HCT116 (cell line): ENCODE results near the gene CFAP54. TPM values are rescaled to one million over a fixed set of nuclear protein-coding genes. Genes with fewer than 3 reads are reported as not detected.

Source experiments
- ATAC-seq: fragments of 200-7000 bp; cut with Tn5 transposase; 2 replicates; pipeline ENCODE4 v1.9.1; 2020; ENCODE audit warnings: mild to moderate bottlenecking, moderate library complexity
- BruUV-seq: library from RNA; stranded (reverse); fragments of 400-500 nt; replicated peaks from 2 replicates; lab custom pipeline; 2021; lab: Mats Ljungman, UMichigan
- CTCF ChIA-PET: fragments of 300-600 bp; sonication (Branson Sonifier 250); formaldehyde crosslinking; loops from one replicate; lab custom pipeline; 2021; ENCODE audit warnings: antibody characterized with exemption; lab: Charles Lee
- POLR2A ChIA-PET: fragments of 300-600, 350-600 bp; sonication (Branson Sonifier 250); formaldehyde crosslinking; loops from one replicate; lab custom pipeline; 2021; ENCODE audit warnings: antibody characterized with exemption; lab: Charles Lee
- RAD21 ChIA-PET, 2 experiments: fragments of 300-600 bp; sonication (Branson Sonifier 250); formaldehyde crosslinking; loops; one replicate each; lab custom pipeline; 2023; ENCODE audit warnings: low total read pairs in 2 of 2; ENCODE audit not compliant: uncharacterized antibody in 2 of 2, unreplicated experiment in 2 of 2, low non-redundant PET in 1 of 2; lab: Charles Lee
- DNase-seq: peaks from one replicate; pipeline ENCODE4 v3.0.0-alpha.2; 2010; ENCODE audit warnings: low read depth, low spot score
- H2AFZ ChIP-seq: fragments of 200-600 bp; shearing (Covaris generic), sonication (generic); 2 replicates; pipeline ENCODE4 v1.6.1; 2017; ENCODE audit warnings: low read depth, mixed run types, mixed read lengths, antibody characterized with exemption, low read length; ENCODE audit not compliant: poor library complexity, severe bottlenecking
- H3K27ac ChIP-seq: 2 replicates; pipeline ENCODE4 v1.5.1; 2012; ENCODE audit warnings: low read depth, low read length
- H3K27me3 ChIP-seq: fragments of 200-600 bp; sonication (generic); 2 replicates; pipeline ENCODE4 v1.6.1; 2016; ENCODE audit warnings: mixed run types, low read length, mixed read lengths; ENCODE audit not compliant: insufficient read depth
- H3K36me3 ChIP-seq, 2 experiments: fragments of 200-500 bp in 1 of 2; fragments of 200-600 bp in 1 of 2; sonication (Bioruptor generic) in 1 of 2; sonication (generic) in 1 of 2; 2 replicates each; pipeline versions ENCODE4 v1.5.1 to v1.6.1; 2014 to 2016; ENCODE audit warnings: low read length in 2 of 2, inconsistent platforms in 1 of 2, mixed read lengths in 1 of 2, mixed run types in 1 of 2; ENCODE audit not compliant: insufficient read depth in 2 of 2, control insufficient read depth in 1 of 2
- H3K4me1 ChIP-seq, 2 experiments: fragments of 200-600 bp in 1 of 2; sonication (generic) in 1 of 2; 2 replicates each; pipeline versions ENCODE4 v1.5.1 to v1.6.1; 2012 to 2017; ENCODE audit warnings: low read length in 2 of 2, inconsistent platforms in 1 of 2, mild to moderate bottlenecking in 1 of 2, mixed read lengths in 1 of 2, mixed run types in 1 of 2, moderate library complexity in 1 of 2; ENCODE audit not compliant: insufficient read depth in 2 of 2, control insufficient read depth in 1 of 2
- H3K4me2 ChIP-seq: fragments of 200-600 bp; sonication (generic); 2 replicates; pipeline ENCODE4 v1.6.1; 2017; ENCODE audit warnings: mixed run types, low read length, mixed read lengths
- H3K4me3 ChIP-seq, 2 experiments: fragments of 200-600 bp in 1 of 2; sonication (generic) in 1 of 2; replicated peaks in 1 of 2; 2 replicates each; pipeline ENCODE4 v1.5.1; 2011 to 2016; ENCODE audit warnings: low read length in 2 of 2, control low read depth in 1 of 2, low read depth in 1 of 2, mild to moderate bottlenecking in 1 of 2, mixed read lengths in 1 of 2, mixed run types in 1 of 2
- H3K79me2 ChIP-seq: fragments of 200-600 bp; sonication (generic); 2 replicates; pipeline ENCODE4 v1.6.1; 2017; ENCODE audit warnings: mild to moderate bottlenecking, mixed run types, low read length, moderate library complexity, mixed read lengths; ENCODE audit not compliant: insufficient read depth
- H3K9ac ChIP-seq: fragments of 200-600 bp; sonication (generic); 2 replicates; pipeline ENCODE4 v1.6.1; 2016; ENCODE audit warnings: low read length, mixed read lengths
- H3K9me2 ChIP-seq: fragments of 200-600 bp; sonication (generic), shearing (Covaris generic); 2 replicates; pipeline ENCODE4 v1.6.1; 2017; ENCODE audit warnings: mixed run types, mild to moderate bottlenecking, moderate library complexity; ENCODE audit not compliant: insufficient read depth
- H3K9me3 ChIP-seq, 2 experiments: fragments of 200-500 bp in 1 of 2; fragments of 200-600 bp in 1 of 2; sonication (Bioruptor generic) in 1 of 2; sonication (generic) in 1 of 2; 2 replicates each; pipeline ENCODE4 v1.6.1; 2014 to 2017; ENCODE audit warnings: low read length in 2 of 2, mixed read lengths in 2 of 2, inconsistent platforms in 1 of 2, low read depth in 1 of 2, mild to moderate bottlenecking in 1 of 2, mixed run types in 1 of 2, moderate library complexity in 1 of 2; ENCODE audit not compliant: control insufficient read depth in 1 of 2, insufficient read depth in 1 of 2
- H4K20me1 ChIP-seq: fragments of 200-600 bp; sonication (generic), shearing (Covaris generic); 2 replicates; pipeline ENCODE4 v1.6.1; 2017; ENCODE audit warnings: mixed run types, mild to moderate bottlenecking, moderate library complexity; ENCODE audit not compliant: insufficient read depth
- CEBPB ChIP-seq: IDR thresholded peaks from 2 replicates; pipeline ENCODE4 v1.6.1; 2012; ENCODE audit warnings: low read depth
- EZH2 ChIP-seq: fragments of 200-600 bp; sonication (generic); IDR thresholded peaks from 2 replicates; pipeline ENCODE4 v1.6.1; 2017; ENCODE audit warnings: antibody characterized with exemption, mixed run types
- JUND ChIP-seq: IDR thresholded peaks from 2 replicates; pipeline ENCODE4 v1.6.1; 2012
- POLR2AphosphoS5 ChIP-seq: IDR thresholded peaks from 2 replicates; pipeline ENCODE4 v1.6.1; 2011; ENCODE audit warnings: mild to moderate bottlenecking, low read depth, low read length, moderate library complexity
- SIN3A ChIP-seq: IDR thresholded peaks from 2 replicates; pipeline ENCODE4 v1.6.1; 2012; ENCODE audit warnings: low read depth
- TCF7L2 ChIP-seq: IDR thresholded peaks from 2 replicates; pipeline ENCODE4 v1.7.0; 2011; ENCODE audit warnings: borderline replicate concordance, inconsistent platforms; ENCODE audit not compliant: insufficient read depth, insufficient read length; ENCODE audit errors: extremely low read depth
- intact Hi-C: fragments of 100-400 bp; cut with micrococcal nuclease; formaldehyde crosslinking; loops from 2 replicates; pipeline ENCODE4 v1.10.0; 2022
- total RNA-seq: library from RNA; stranded (reverse); gene quantifications from one replicate; pipeline ENCODE4 v1.2.1, GENCODE V29; 2021; ENCODE audit not compliant: unreplicated experiment
- TF ChIP-seq, protein P1 (sequence below): IDR thresholded peaks from 2 replicates; pipeline ENCODE4 v1.6.1; 2012
- TF ChIP-seq, protein P2 (sequence below): IDR thresholded peaks from 2 replicates; pipeline ENCODE4 v1.6.1; 2011; ENCODE audit warnings: mild to moderate bottlenecking, low read length, moderate library complexity; ENCODE audit not compliant: insufficient replicate concordance; ENCODE audit errors: extremely low read depth
- TF ChIP-seq, protein P3 (sequence below), 3 experiments: fragments of 200-600 bp in 1 of 3; sonication (generic) in 1 of 3; IDR thresholded peaks in 2 of 3; conservative IDR thresholded peaks in 1 of 3; 2 replicates each; pipeline ENCODE4 v1.5.1; 2012 to 2017; ENCODE audit warnings: low read depth in 2 of 3, low read length in 2 of 3, antibody characterized with exemption in 1 of 3, borderline replicate concordance in 1 of 3, control low read depth in 1 of 3, mild to moderate bottlenecking in 1 of 3, mixed read lengths in 1 of 3, mixed run types in 1 of 3, moderate library complexity in 1 of 3; ENCODE audit not compliant: insufficient read depth in 1 of 3

CFAP54 gene
- total RNA-seq, 1 experiment from 2014 or later: 0.25 TPM

DNA sequence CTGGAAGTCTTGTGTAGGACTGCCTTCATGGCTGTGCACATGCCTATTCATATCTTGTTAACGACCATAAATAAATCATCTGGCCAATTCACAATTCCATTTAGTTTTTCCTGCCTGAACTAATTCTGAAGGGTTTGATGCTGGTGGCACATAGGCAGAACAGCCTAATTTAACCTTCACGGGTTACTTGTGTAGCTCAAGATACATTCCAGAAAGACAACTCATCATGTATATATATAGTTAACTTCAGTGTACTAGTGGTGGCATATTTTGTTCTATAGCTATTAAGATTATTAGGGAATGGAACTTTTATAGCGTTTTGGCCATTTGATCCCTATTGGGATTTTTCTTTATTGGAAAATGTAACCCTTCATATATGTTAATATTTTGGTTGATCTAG lies 31.4 kb downstream of the CFAP54 start:
- no peak for ATAC-seq
- Histone ChIP-seq H3K4me3 (no peak overlapping the region), H3K9ac (no peak overlapping the region), H2AFZ (no peak overlapping the region), H3K9me2 (no peaks in the 10 kb centered on the region), H3K9me3 (no peaks in the 10 kb centered on the region), H3K36me3 (no peaks in the 10 kb centered on the region), H3K27me3 (no peaks in the 10 kb centered on the region), H3K4me2 (no peak overlapping the region), H3K4me1 (peaks cover 0 to 5% of the 10 kb centered on the region in 2 experiments; a peak in 1 of 4 replicates), H3K27ac (no peak overlapping the region), H4K20me1 (no peaks in the 10 kb centered on the region), H3K79me2 (no peaks in the 10 kb centered on the region)
- BruUV-seq: no TSS peak
- ChIA-PET CTCF (interaction anchor here (1.3 kb wide), 1 partner anchor 305 kb away, joined by 3 read pairs; no protein-coding TSS in a partner anchor), RAD21 (no interaction called here), POLR2A (no interaction called here)
- TF ChIP-seq POLR2AphosphoS5: no peak
- TF ChIP-seq, protein P1, sequence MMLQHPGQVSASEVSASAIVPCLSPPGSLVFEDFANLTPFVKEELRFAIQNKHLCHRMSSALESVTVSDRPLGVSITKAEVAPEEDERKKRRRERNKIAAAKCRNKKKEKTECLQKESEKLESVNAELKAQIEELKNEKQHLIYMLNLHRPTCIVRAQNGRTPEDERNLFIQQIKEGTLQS: no peak
- TF ChIP-seq JUND: no peak
- TF ChIP-seq, protein P2, sequence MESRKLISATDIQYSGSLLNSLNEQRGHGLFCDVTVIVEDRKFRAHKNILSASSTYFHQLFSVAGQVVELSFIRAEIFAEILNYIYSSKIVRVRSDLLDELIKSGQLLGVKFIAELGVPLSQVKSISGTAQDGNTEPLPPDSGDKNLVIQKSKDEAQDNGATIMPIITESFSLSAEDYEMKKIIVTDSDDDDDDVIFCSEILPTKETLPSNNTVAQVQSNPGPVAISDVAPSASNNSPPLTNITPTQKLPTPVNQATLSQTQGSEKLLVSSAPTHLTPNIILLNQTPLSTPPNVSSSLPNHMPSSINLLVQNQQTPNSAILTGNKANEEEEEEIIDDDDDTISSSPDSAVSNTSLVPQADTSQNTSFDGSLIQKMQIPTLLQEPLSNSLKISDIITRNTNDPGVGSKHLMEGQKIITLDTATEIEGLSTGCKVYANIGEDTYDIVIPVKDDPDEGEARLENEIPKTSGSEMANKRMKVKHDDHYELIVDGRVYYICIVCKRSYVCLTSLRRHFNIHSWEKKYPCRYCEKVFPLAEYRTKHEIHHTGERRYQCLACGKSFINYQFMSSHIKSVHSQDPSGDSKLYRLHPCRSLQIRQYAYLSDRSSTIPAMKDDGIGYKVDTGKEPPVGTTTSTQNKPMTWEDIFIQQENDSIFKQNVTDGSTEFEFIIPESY: no peak
- no peak for TF ChIP-seq TCF7L2
- TF ChIP-seq, protein P3, sequence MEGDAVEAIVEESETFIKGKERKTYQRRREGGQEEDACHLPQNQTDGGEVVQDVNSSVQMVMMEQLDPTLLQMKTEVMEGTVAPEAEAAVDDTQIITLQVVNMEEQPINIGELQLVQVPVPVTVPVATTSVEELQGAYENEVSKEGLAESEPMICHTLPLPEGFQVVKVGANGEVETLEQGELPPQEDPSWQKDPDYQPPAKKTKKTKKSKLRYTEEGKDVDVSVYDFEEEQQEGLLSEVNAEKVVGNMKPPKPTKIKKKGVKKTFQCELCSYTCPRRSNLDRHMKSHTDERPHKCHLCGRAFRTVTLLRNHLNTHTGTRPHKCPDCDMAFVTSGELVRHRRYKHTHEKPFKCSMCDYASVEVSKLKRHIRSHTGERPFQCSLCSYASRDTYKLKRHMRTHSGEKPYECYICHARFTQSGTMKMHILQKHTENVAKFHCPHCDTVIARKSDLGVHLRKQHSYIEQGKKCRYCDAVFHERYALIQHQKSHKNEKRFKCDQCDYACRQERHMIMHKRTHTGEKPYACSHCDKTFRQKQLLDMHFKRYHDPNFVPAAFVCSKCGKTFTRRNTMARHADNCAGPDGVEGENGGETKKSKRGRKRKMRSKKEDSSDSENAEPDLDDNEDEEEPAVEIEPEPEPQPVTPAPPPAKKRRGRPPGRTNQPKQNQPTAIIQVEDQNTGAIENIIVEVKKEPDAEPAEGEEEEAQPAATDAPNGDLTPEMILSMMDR (IDR thresholded peaks at IDR 0.05 in 2 of 3, conservative IDR thresholded peaks at IDR 0.05 in 1 of 3; ENCODE audit: borderline replicate concordance in 1 of 3, insufficient read depth in 1 of 3, low read depth in 2 of 3, low read length in 2 of 3): no peak
- no peak for TF ChIP-seq EZH2
- no peak for TF ChIP-seq SIN3A
- no peak for TF ChIP-seq CEBPB
- no peak for DNase-seq
- intact Hi-C loops: no loop called here
